Measurements from ENCODE around the gene DHX8. TPM values are rescaled to one million over a fixed set of nuclear protein-coding genes. Genes with fewer than 3 reads are reported as not detected.
"Not testable (repeated sequence)": the region's sequence is repeated elsewhere in the genome, so short reads cannot be mapped to it uniquely, and the experiment has no call there.

The DHX8 gene
- total RNA-seq, 4 donors from 2014 or later: 15.3 to 44.9 (median 36.4) TPM

DNA sequence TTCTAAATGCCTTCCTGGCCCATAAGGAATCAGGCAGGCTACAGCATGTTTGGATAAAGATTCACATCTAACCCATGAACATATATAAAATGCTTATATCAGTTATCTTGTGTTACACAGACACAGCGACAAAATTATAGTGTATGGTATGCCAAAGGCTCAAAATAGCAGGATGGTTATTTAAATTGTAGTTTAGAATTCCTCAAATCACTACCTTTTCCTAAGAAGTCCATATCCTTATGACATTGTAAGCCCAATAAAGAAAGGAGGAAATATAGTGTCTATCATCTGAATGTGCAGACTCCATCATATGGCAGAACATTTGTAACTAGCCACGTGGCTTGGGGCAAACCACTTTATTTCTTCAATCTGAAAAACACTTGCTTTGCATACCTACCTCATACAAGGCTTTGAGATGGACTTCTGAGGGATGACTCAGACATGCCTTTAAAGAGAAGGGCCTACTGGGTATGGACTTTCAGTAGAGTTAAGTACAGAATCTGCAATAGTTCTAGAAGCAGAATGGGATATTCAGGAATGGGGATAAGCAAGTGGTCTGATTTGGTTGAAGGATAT lies 12.1 kb upstream of the DHX8 start:
- DNase-seq: no peak
- H3K9me3 ChIP-seq: no peaks in the 10 kb centered on the region
- peaks cover 0 to 9% (median 4%) of the 10 kb centered on the region in 4 donors for H3K4me1 ChIP-seq
- in situ Hi-C loops (cut with MboI; ENCODE audit: low pct_ligation_motif_present in 1 of 4, low pct_unique_long_range_greater_than_20kb in 1 of 4, low sequenced_read_pairs in 3 of 4) (no loop called here), intact Hi-C loops (cut with DNase I; ENCODE audit: low total_unique reads) (no loop called here)
- 76 to 80% methylated on average over 1 to 2 of the region's 2 CpGs for WGBS, 2 donors (ENCODE audit: low coverage in 1 of 2)
- H3K27me3 ChIP-seq: no peaks in the 10 kb centered on the region
- no peaks in the 10 kb centered on the region for H3K36me3 ChIP-seq
- TF ChIP-seq EP300 (IDR thresholded peaks at IDR 0.05; ENCODE audit: low read depth) (no peak), CTCF (IDR thresholded peaks at IDR 0.05) (no peak), POLR2AphosphoS5 (IDR thresholded peaks at IDR 0.05) (no peak), POLR2A (IDR thresholded peaks at IDR 0.05) (no peak)
- no peak overlapping the region for H3K4me3 ChIP-seq
- H3K27ac ChIP-seq: no peak overlapping the region

- no peaks in the 10 kb centered on the region for H3K4me1 ChIP-seq
- intact Hi-C loops (cut with DNase I; ENCODE audit: low total_unique reads) (no loop called here), in situ Hi-C loops (cut with MboI; ENCODE audit: low pct_ligation_motif_present in 1 of 4, low pct_unique_long_range_greater_than_20kb in 1 of 4, low sequenced_read_pairs in 3 of 4) (loop anchor here in 1 of 4 donors (25.0 kb wide), 1 partner anchor 263 kb away; the partner anchor contains the start of gene TMEM106A)
- no peaks in the 10 kb centered on the region for H3K36me3 ChIP-seq
- WGBS, 2 donors (ENCODE audit: low coverage in 1 of 2): 84 to 96% methylated on average over 9 to 11 of the region's 11 CpGs
- no peak overlapping the region for H3K4me3 ChIP-seq
- H3K27ac ChIP-seq: no peak overlapping the region
- H3K9me3 ChIP-seq: no peaks in the 10 kb centered on the region
- no peaks in the 10 kb centered on the region for H3K27me3 ChIP-seq
- DNase-seq: no peak
- no peak for TF ChIP-seq POLR2AphosphoS5 (IDR thresholded peaks at IDR 0.05)
- TF ChIP-seq EP300 (IDR thresholded peaks at IDR 0.05; ENCODE audit: low read depth): no peak
- TF ChIP-seq POLR2A (IDR thresholded peaks at IDR 0.05): no peak
- TF ChIP-seq CTCF (IDR thresholded peaks at IDR 0.05): no peak
Observed at GRCh38 chr17:43475494-43476089, 8.2 kb upstream of the DHX8 start.

GRCh38 chr17:43476306-43476705 lies 7.5 kb upstream of the DHX8 start:
- H3K27me3 ChIP-seq; DNase-seq; H3K36me3 ChIP-seq; H3K9me3 ChIP-seq; H3K4me1 ChIP-seq; H3K27ac ChIP-seq; H3K4me3 ChIP-seq; intact Hi-C loops (cut with DNase I; ENCODE audit: low total_unique reads): not testable (repeated sequence)
- in situ Hi-C loops (cut with MboI; ENCODE audit: low pct_ligation_motif_present in 1 of 4, low pct_unique_long_range_greater_than_20kb in 1 of 4, low sequenced_read_pairs in 3 of 4): loop anchor here in 1 of 4 donors (25.0 kb wide), 1 partner anchor 264 kb away; the partner anchor contains the start of gene TMEM106A
- WGBS, 2 donors (ENCODE audit: low coverage in 1 of 2): 89 to 96% methylated on average over 4 to 9 of the region's 9 CpGs

GRCh38 chr17:43477832-43478634 lies 5.7 kb upstream of the DHX8 start:
- Histone ChIP-seq H3K9me3 (no peaks in the 10 kb centered on the region), H3K27me3 (no peaks in the 10 kb centered on the region), H3K36me3 (no peaks in the 10 kb centered on the region), H3K4me3 (no peak overlapping the region), H3K27ac (no peak overlapping the region), H3K4me1 (peaks cover under 1 to 3% (median under 1%) of the 10 kb centered on the region in 4 donors)
- intact Hi-C loops (cut with DNase I; ENCODE audit: low total_unique reads): no loop called here
- TF ChIP-seq EP300 (IDR thresholded peaks at IDR 0.05; ENCODE audit: low read depth) (no peak), CTCF (IDR thresholded peaks at IDR 0.05) (no peak), POLR2AphosphoS5 (IDR thresholded peaks at IDR 0.05) (no peak), POLR2A (IDR thresholded peaks at IDR 0.05) (no peak)
- DNase-seq: no peak
- in situ Hi-C loops (cut with MboI; ENCODE audit: low pct_ligation_motif_present in 1 of 4, low pct_unique_long_range_greater_than_20kb in 1 of 4, low sequenced_read_pairs in 3 of 4): loop anchor here in 1 of 4 donors (25.0 kb wide), 1 partner anchor 266 kb away; the partner anchor contains the start of gene TMEM106A
- WGBS, 2 donors (ENCODE audit: low coverage in 1 of 2): 44 to 61% methylated on average over 4 to 9 of the region's 9 CpGs

Measured in transverse colon (tissue), 4 donors.